ENCODE data around the gene ERO1A. TPM values are rescaled to one million over a fixed set of nuclear protein-coding genes. Genes with fewer than 3 reads are reported as not detected.
"Not testable (repeated sequence)": the region's sequence is repeated elsewhere in the genome, so short reads cannot be mapped to it uniquely, and the experiment has no call there.

The ERO1A gene
- 16.4 TPM for polyA plus RNA-seq (ENCODE audit: insufficient read length)

DNA sequence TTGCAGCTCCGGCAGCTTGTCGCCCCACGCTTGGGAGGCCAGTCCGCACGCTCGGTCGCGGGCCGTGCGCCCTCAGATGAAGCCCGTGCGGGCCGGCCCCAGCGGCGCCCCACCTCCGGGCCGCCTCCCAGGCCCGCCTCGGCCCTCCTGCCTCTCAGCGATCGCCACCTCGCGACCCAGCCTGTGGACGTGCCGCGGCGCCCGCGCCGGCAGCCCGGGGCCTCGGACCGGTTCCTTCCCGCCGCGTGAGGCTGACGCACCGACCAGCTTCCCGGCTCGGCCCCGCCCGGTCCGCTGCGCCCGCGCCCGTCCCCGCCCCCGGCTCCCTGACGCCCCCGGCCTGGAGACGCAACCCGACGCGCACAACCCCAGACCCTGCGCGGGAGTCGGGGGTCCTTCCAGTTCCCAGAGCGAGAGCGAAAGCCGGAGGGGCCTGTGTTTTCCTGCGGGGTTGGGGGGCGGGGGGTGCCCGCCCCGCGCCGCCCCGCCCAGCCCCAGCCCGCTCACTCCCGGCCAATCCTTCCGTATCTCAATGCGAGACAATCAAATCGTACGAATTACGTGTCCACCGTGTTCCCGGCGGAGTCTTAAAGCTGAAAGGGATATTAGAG lies at the start of gene ERO1A:
TSS of gene ERO1A (minus strand) at position 78 of the 611 bp plus-strand sequence. CDS start at position 1, 77 bp downstream.
- peak; percentile 60 for DNase-seq (ENCODE audit: low read depth)

DNA sequence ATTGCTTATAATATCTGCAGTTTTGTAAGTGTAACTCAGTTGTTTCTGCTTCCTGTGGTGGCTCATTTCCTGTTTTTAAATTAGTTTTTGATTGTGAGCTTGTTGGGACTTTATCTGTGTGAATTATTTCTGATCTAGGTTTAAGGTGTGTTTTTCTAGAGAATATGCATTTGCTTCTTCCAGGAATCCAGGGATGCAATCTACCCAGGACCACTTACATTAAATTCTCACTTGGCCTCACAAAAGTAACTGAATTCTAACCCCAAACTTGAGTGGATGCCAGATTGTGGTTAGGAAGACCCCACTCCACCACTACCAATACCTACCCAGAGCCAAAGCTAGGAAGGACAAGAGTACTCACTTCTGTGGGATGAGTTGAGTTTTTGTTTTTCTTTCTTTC lies 46.5 kb upstream of the ERO1A start:
- no peak for DNase-seq (ENCODE audit: low read depth)

GRCh38 chr14:52740751-52741150 lies 45.4 kb upstream of the ERO1A start:
- no peak for DNase-seq (ENCODE audit: low read depth)

- DNase-seq (ENCODE audit: low read depth): no peak
Measured at GRCh38 chr14:52738409-52738808, 43.1 kb upstream of the ERO1A start.

DNA sequence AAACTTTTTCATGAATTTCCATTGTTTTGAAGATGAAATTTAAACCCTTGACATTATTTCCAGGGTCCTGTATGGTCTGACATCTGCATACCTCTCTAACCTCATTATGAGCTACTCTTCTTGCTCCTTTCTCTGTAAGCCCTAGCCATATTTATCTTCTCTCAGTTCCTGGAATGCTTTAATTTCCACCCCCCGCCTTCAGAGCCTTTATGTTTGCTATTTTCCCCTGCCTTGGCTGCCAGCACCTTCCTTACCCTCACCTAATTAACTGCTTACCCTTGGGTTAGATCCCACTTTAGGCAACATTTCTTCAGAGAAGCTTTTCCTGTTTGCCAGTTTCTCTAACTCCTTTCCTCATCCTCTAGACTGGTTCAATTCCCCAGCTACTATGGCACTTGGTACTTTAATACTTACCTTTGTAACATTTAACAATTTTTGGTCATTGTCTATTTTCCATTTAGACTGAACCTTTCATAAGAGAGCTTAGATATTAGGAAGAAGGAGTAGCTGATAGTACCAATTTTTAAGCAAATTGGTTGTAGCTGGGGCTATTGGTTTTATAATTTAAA lies 40.6 kb upstream of the ERO1A start:
- DNase-seq (ENCODE audit: low read depth): no peak

GRCh38 chr14:52733824-52734223 lies 38.5 kb upstream of the ERO1A start:
- no peak for DNase-seq (ENCODE audit: low read depth)

DNA sequence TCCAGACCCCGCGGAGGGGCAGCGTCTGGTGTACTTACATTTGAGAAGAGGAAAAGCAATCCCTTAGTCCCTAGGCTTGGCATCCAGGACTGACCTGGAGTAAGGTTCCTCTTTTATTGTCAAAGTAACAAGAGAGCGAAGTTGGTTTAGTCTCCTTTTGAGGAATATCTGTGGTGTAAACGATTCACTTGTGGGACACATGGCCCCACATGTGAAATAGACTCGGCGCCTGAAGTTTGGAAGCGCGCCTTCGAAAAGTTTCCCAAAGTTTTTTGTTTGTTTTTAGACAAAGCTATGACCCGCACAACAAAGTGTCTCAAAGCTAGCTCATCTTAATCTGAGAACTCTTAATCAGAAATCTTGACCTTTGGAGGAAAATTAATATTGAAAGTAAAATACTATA lies 35.4 kb upstream of the ERO1A start:
- DNase-seq (ENCODE audit: low read depth): no peak

GRCh38 chr14:52729925-52730708 lies 34.8 kb upstream of the ERO1A start, which contains the start of gene STYX:
Gene STYX (plus strand): TSS chr14:52730166. CDS start chr14:52730475, 309 bp downstream.
- DNase-seq (ENCODE audit: low read depth): peak; percentile 79

DNA sequence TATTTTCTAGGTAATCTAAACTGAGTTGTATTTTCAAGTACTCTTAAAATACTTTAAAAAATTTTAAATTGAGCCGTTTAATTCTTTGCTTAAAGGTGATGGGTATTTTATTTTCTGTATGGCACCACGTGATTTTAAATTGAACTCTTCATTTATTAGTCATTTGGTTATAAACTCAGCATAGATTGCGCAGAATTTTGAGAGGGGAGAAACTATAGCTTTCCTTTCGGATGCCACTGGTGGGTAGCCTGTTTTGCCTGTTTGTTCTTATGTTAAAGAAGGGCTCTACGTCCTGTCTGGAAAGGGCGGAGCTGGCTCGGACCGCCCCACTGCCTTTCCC lies 34.2 kb upstream of the ERO1A start:
- DNase-seq (ENCODE audit: low read depth): no peak

GRCh38 chr14:52729035-52729434 lies 33.7 kb upstream of the ERO1A start:
- DNase-seq (ENCODE audit: low read depth): not testable (repeated sequence)

DNA sequence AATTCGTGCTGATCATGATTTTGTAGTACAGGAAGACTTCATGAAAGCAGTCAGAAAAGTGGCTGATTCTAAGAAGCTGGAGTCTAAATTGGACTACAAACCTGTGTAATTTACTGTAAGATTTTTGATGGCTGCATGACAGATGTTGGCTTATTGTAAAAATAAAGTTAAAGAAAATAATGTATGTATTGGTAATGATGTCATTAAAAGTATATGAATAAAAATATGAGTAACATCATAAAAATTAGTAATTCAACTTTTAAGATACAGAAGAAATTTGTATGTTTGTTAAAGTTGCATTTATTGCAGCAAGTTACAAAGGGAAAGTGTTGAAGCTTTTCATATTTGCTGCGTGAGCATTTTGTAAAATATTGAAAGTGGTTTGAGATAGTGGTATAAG lies 32.2 kb upstream of the ERO1A start:
- DNase-seq (ENCODE audit: low read depth): not testable (repeated sequence)

DNA sequence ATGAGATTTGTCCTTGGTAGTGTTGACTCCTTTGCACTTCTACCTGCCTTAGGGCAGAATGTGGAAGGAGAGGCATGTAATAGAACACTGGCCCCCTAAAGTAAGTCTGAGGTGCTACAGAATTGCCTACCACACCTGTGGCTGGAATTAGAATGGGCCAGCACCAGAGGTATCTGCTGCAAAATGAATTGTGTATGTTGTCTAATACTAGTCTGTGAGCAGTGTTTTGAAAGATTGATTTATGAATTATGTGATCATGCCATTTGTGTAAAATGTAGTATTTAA lies 28.9 kb upstream of the ERO1A start:
- DNase-seq (ENCODE audit: low read depth): no peak

DNA sequence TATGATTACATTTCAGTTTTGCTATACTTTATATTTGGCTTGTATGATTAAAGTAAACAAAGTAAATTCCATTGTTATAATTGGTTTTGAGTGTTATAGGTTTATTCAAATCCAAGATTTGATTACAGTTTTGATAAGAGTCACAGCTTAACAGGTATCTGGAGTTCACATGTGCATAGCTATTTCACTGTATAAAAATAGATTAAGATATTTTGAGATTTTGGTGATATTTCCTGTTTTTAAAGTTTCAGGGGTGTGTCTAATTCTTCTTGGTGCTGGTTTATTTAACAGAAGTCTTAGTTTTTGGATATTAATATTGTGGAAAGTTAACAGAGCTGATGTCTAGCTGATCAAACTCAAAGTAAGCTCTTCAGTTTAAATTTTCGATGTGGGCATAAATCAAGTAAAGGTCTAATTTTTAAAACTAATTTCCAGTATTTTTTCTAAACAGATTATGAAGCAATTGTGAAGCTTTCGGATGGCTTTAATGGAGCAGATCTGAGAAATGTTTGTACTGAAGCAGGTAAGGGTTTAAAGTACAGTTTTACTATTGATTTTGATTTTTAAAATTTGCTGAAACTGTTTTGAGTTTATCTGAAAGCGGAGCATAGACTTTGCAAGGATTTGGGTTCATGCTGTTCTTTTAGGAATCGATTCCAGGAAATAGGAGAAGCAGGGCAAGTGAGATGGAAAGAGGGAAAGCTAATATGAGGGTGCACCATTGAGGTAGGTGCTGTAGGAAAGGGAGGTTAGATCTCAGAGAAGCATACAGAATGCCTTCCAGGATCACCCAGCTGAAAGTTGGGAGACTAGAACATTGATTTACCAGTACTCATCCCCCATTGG lies 28.4 kb upstream of the ERO1A start:
- DNase-seq (ENCODE audit: low read depth): no peak

DNA sequence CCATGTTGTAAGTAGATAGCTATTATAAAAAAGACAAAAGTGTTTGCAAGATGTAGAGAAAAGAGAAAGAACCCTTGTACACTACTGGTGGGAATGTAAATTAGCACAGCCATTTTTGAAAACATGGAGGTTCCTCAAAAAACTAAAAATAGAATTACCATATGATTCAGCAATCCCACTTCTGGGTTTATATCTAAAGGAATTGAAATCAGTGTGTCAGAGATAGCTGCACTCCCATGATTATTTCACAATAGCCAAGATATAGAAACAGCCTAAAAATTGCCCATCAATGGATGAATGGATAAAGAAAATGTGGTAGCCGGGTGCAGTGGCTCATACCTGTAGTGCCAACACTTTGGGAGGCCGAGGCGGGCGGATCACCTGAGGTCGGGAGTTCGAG lies 20.8 kb upstream of the ERO1A start:
- no peak for DNase-seq (ENCODE audit: low read depth)

GRCh38 chr14:52711666-52712065 lies 16.3 kb upstream of the ERO1A start:
- no peak for DNase-seq (ENCODE audit: low read depth)

DNA sequence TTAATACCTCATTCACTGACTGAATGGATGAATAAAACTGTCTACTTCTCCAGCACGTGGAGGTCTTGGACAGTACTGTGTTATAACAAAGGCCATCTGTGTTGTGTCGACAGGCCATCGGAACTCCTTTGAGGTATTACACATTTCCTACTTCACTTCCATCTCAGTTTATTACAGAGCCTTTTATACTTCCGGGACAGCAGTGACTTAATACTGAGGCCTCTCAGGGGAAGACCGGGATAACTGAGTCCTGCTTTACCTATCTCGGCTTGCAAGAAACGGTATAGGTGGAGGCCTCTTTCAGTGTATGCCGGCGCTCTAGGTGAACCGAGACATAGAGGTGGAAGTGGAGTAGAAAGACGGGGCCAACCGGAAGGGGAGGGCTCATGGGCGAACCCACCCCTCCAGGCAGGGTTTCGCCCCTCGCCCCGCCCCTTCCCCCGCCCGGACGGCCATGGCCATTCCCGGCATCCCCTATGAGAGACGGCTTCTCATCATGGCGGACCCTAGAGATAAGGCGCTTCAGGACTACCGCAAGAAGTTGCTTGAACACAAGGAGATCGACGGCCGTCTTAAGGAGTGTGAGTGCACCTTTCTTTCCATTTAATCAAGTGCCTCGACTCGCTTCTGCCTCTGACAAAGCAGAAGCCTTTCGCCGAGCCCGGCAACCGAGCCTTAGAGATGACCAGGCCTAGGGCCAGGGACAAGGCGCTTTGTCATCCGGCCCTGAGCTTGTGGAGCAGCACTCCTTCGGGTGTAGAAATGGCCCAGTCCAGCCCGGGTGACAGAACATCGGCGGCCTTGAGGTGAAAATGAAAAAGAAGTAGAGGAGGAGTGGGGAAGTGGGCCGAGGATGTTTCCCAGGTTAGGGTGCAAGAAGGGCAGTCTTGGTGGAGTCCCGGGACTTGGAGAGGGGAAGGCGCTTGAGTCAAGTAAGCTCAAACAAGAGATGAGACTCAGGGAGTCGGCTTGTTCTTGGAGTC lies 11.7 kb upstream of the ERO1A start, which contains the start of gene PSMC6:
TSS of gene PSMC6 (plus strand) at position 477 of the 983 bp plus-strand sequence. CDS start at position 497, 20 bp downstream.
- peak; percentile 73 for DNase-seq (ENCODE audit: low read depth)

DNA sequence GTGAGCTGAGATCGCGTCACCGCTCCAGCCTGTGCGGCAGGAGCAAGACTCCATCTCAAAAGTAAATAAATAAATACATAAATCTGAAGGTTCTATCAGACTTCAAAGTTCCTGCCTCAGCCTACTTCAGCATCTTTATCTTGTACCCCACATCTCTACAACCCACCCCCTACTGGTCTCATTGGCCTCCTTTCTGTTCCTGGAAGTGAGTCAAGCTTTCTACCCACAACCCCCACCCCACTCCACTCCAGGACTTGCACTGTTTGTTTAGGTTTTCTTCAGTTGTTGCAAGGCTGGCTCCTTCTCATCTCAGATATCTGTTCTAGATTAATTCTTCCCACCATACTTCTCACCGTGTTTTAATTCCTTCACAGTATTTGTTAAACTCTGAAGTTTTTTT lies 10.9 kb upstream of the ERO1A start:
- no peak for DNase-seq (ENCODE audit: low read depth)

- no peak for DNase-seq (ENCODE audit: low read depth)
Measured at GRCh38 chr14:52703664-52704063, 8.3 kb upstream of the ERO1A start.

DNA sequence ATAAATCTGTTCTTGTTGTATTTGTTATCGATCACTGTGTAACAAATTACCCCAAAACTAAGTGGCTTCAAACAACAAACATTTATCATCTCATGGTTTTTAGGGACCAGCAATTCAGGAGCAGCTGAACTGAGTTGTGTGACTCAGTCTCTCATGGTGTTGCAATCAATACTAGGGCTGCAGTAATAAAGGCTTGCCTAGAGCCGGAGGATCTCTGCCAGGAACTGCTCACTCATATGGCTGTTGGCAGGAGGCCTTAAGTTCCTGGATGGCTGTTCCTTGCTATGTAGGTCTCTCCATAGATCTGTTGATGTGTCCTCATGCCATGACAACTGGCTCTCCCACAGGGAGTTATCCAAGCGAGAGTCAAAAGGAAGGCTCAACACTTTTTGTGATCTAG lies 7.9 kb upstream of the ERO1A start:
- DNase-seq (ENCODE audit: low read depth): no peak

GRCh38 chr14:52701223-52701622 lies 5.9 kb upstream of the ERO1A start:
- DNase-seq (ENCODE audit: low read depth): no peak

DNA sequence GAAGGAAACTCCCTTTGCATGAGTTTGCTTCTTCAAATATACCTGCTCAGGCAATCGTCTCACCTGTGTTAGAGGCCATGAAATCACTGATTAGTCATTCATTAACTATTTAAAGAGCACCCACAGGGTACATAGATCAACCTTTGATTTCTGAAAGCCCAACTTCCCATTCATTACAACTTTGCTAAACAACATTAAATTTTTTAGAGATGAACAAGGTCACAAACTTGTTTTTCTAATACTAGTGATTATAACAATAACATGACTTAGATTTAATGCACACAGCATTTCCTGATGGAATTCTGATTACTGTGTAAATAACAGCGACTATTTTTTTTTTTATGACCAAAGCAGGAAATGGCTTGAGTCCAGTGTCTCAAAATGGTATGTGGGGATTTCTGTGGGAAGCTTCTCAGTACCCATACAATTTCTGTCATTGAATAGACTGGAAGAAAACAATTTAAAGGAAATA lies 5.4 kb upstream of the ERO1A start:
- DNase-seq (ENCODE audit: low read depth): no peak

Measured in forelimb muscle (tissue), 1 donor.